Endothelial cell of umbilical vein (primary cell): ENCODE data around the gene MYO1E. TPM values are rescaled to one million over a fixed set of nuclear protein-coding genes. Genes with fewer than 3 reads are reported as not detected.

Experiments
- BruUV-seq: library from RNA; stranded (reverse); fragments of 400-500 nt; replicated peaks from 2 replicates; lab custom pipeline; 2021; lab: Mats Ljungman, UMichigan
- CTCF ChIA-PET: fragments of 300-600, 350-600 bp; sonication (Branson Sonifier 250); formaldehyde crosslinking; loops from one replicate; lab custom pipeline; 2021; ENCODE audit warnings: antibody characterized with exemption, inconsistent platforms; lab: Charles Lee
- POLR2A ChIA-PET: fragments of 300-600, 350-600 bp; sonication (Branson Sonifier 250); formaldehyde crosslinking; loops from one replicate; lab custom pipeline; 2021; ENCODE audit warnings: antibody characterized with exemption, inconsistent platforms; lab: Charles Lee
- DNase-seq: peaks from one replicate; pipeline ENCODE4 v3.0.0-alpha.2; 2011; ENCODE audit warnings: low read depth, low spot score
- FAIRE-seq: peaks from 2 replicates; lab custom pipeline; 2011; peaks lifted over from hg19 to GRCh38; lab: Jason Lieb, UNC
- H2AFZ ChIP-seq: 2 replicates; pipeline ENCODE4 v1.6.0; 2012; ENCODE audit warnings: low read depth, low read length, control low read depth, inconsistent platforms
- H3K27ac ChIP-seq: 2 replicates; pipeline ENCODE4 v1.5.1; 2011; ENCODE audit warnings: low read depth, mild to moderate bottlenecking, control low read depth, low read length, moderate library complexity; ENCODE audit not compliant: insufficient read depth
- H3K27me3 ChIP-seq, 2 experiments: 2 replicates each; pipeline versions ENCODE4 v1.6.0 to v1.6.1; 2011; ENCODE audit warnings: low read length in 2 of 2, mixed read lengths in 1 of 2; ENCODE audit not compliant: control insufficient read depth in 2 of 2, insufficient read depth in 2 of 2
- H3K36me3 ChIP-seq, 2 experiments: 2 replicates in 1 of 2; 3 replicates in 1 of 2; pipeline ENCODE4 v1.5.1; 2011; ENCODE audit warnings: low read length in 2 of 2, mild to moderate bottlenecking in 1 of 2, moderate library complexity in 1 of 2; ENCODE audit not compliant: control insufficient read depth in 2 of 2, insufficient read depth in 2 of 2; ENCODE audit errors: extremely low read depth in 1 of 2
- H3K4me1 ChIP-seq: 3 replicates; pipeline ENCODE4 v1.5.1; 2011; ENCODE audit warnings: mild to moderate bottlenecking, low read length; ENCODE audit not compliant: control insufficient read depth, insufficient read depth; ENCODE audit errors: extremely low read depth
- H3K4me2 ChIP-seq: 2 replicates; pipeline ENCODE4 v1.6.1; 2011; ENCODE audit warnings: low read length, control low read depth, mixed read lengths; ENCODE audit not compliant: insufficient read depth
- H3K4me3 ChIP-seq, 3 experiments: fragments of 200-600 bp in 1 of 3; sonication (generic), shearing (Covaris generic) in 1 of 3; replicated peaks in 1 of 3; 2 replicates each; pipeline ENCODE4 v1.5.1; 2011 to 2016; ENCODE audit warnings: control low read depth in 3 of 3, low read length in 3 of 3, mild to moderate bottlenecking in 2 of 3, inconsistent platforms in 1 of 3, low read depth in 1 of 3, moderate library complexity in 1 of 3; ENCODE audit not compliant: insufficient read depth in 1 of 3
- H3K79me2 ChIP-seq: 2 replicates; pipeline ENCODE4 v1.6.0; 2012; ENCODE audit warnings: low read length, inconsistent platforms; ENCODE audit not compliant: control insufficient read depth, insufficient read depth
- H3K9ac ChIP-seq: replicated peaks from 2 replicates; pipeline ENCODE3; 2011; ENCODE audit warnings: low read length, control low read depth; ENCODE audit not compliant: insufficient read depth; ENCODE audit errors: extremely low read depth
- H3K9me1 ChIP-seq: replicated peaks from 3 replicates; pipeline ENCODE4 v1.6.0; 2011; ENCODE audit warnings: mild to moderate bottlenecking, low read length; ENCODE audit not compliant: control insufficient read depth, insufficient read depth; ENCODE audit errors: extremely low read depth
- H3K9me3 ChIP-seq: replicated peaks from 2 replicates; pipeline ENCODE4 v1.5.1; 2012; ENCODE audit warnings: low read length, inconsistent platforms; ENCODE audit not compliant: control insufficient read depth, insufficient read depth
- H4K20me1 ChIP-seq: replicated peaks from 2 replicates; pipeline ENCODE3; 2011; ENCODE audit warnings: mild to moderate bottlenecking, low read length; ENCODE audit not compliant: control insufficient read depth, insufficient read depth; ENCODE audit errors: extremely low read depth
- EZH2 ChIP-seq: IDR thresholded peaks from 2 replicates; pipeline ENCODE4 v1.6.1; 2012; ENCODE audit warnings: borderline replicate concordance, low read depth, mild to moderate bottlenecking, moderate library complexity, low read length, inconsistent platforms; ENCODE audit not compliant: severe bottlenecking
- FOS ChIP-seq: IDR thresholded peaks from 2 replicates; pipeline ENCODE4 v1.6.1; 2011; ENCODE audit warnings: mild to moderate bottlenecking, low read length, moderate library complexity, borderline replicate concordance; ENCODE audit not compliant: insufficient read depth
- GATA2 ChIP-seq: IDR thresholded peaks from 2 replicates; pipeline ENCODE4 v1.7.0; 2011; ENCODE audit warnings: low read depth, mild to moderate bottlenecking, moderate library complexity, mixed read lengths, low read length; ENCODE audit not compliant: insufficient read length, insufficient read depth
- JUN ChIP-seq: IDR thresholded peaks from 2 replicates; pipeline ENCODE4 v1.6.1; 2011; ENCODE audit warnings: borderline replicate concordance, low read depth; ENCODE audit not compliant: insufficient read length, insufficient read depth
- MYC ChIP-seq: IDR thresholded peaks from one replicate; pipeline ENCODE4 v1.6.1; 2011; ENCODE audit warnings: mild to moderate bottlenecking, low read depth, low read length
- POLR2A ChIP-seq: IDR thresholded peaks from 2 replicates; pipeline ENCODE4 v1.6.1; 2012; ENCODE audit warnings: low read depth, mild to moderate bottlenecking, control low read depth, low read length
- POLR2AphosphoS5 ChIP-seq: IDR thresholded peaks from 2 replicates; pipeline ENCODE4 v1.6.1; 2012; ENCODE audit warnings: low read depth, mild to moderate bottlenecking, control low read depth, low read length, moderate library complexity; ENCODE audit not compliant: insufficient read depth
- dilution Hi-C: fragments of 300-500 bp; cut with MboI; formaldehyde crosslinking; loops from one replicate; pipeline ENCODE4 v1.15.0; 2019; ENCODE audit warnings: low sequenced_read_pairs; ENCODE audit not compliant: extremely low pct_ligation_motif_present
- intact Hi-C: fragments of 100-400 bp; cut with micrococcal nuclease; formaldehyde crosslinking; loops from one replicate; pipeline ENCODE4 v1.10.0; 2022
- polyA plus RNA-seq, 4 experiments: library from polyadenylated mRNA; depleted of rRNA in 3 of 4; stranded (reverse) in 3 of 4; unstranded in 1 of 4; fragments of >200 nt; gene quantifications; 2 replicates each; pipeline versions ENCODE4 v1.2.1 to v1.2.3, GENCODE V29; 2011 to 2012; ENCODE audit warnings: missing spikeins in 1 of 4
- total RNA-seq: library from RNA; stranded (reverse); gene quantifications from 2 replicates; pipeline ENCODE4 v1.2.3, GENCODE V29; 2021
- TF ChIP-seq, protein P1 (sequence below), 2 donors: IDR thresholded peaks; 1 replicate in 1 of 2; 2 replicates in 1 of 2; pipeline ENCODE4 v1.5.1; 2011; ENCODE audit warnings: low read length in 2 of 2, mild to moderate bottlenecking in 2 of 2, moderate library complexity in 2 of 2, control low read depth in 1 of 2, inconsistent platforms in 1 of 2, low read depth in 1 of 2; ENCODE audit not compliant: insufficient read depth in 1 of 2; ENCODE audit errors: extremely low read depth in 1 of 2
- TF ChIP-seq, protein P2 (sequence below): IDR thresholded peaks from 2 replicates; pipeline ENCODE4 v1.6.1; 2011; ENCODE audit not compliant: insufficient read depth, insufficient read length

Gene MYO1E
- total and polyA plus RNA-seq, 2 donors (not counting 3 experiments of a cell fraction or from before 2014, with no cell fraction given): 31.6 to 218 TPM

DNA sequence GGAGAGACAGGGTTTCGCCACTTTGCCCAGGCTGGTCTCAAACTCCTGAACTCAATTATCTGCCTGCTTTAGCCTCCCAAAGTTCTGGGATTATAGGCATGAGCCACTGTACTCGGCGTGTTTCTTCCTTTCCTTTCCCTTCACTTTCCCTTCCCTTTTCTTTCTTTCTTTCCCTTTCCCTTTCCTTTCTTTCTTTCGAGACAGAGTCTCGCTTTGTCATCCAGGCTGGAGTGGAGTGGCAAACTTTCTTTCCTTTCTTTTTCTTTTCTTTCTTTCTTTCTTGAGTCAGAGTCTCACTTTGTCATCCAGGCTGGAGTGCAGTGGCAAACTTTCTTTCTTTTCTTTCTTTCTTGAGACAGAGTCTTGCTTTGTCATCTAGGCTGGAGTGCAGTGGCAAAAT is 183.4 kb downstream of the MYO1E start:
- Histone ChIP-seq H3K4me2 (no peak overlapping the region), H3K27ac (no peak overlapping the region), H3K9me1 (no peaks in the 10 kb centered on the region), H3K9ac (no peak overlapping the region), H2AFZ (no peak overlapping the region), H3K4me3 (no peak overlapping the region), H4K20me1 (no peaks in the 10 kb centered on the region), H3K9me3 (no peaks in the 10 kb centered on the region), H3K79me2 (no peaks in the 10 kb centered on the region), H3K4me1 (peaks cover 27% of the 10 kb centered on the region), H3K36me3 (peaks cover 13 to 17% of the 10 kb centered on the region in 2 experiments), H3K27me3 (no peaks in the 10 kb centered on the region)
- POLR2A ChIA-PET: no interaction called here
- DNase-seq (no peak), FAIRE-seq (no peak)
- intact Hi-C loops (no loop called here), dilution Hi-C loops (no loop called here)
- CTCF ChIA-PET: no interaction called here
- no peak for TF ChIP-seq JUN
- no peak for TF ChIP-seq FOS
- TF ChIP-seq, protein P1, sequence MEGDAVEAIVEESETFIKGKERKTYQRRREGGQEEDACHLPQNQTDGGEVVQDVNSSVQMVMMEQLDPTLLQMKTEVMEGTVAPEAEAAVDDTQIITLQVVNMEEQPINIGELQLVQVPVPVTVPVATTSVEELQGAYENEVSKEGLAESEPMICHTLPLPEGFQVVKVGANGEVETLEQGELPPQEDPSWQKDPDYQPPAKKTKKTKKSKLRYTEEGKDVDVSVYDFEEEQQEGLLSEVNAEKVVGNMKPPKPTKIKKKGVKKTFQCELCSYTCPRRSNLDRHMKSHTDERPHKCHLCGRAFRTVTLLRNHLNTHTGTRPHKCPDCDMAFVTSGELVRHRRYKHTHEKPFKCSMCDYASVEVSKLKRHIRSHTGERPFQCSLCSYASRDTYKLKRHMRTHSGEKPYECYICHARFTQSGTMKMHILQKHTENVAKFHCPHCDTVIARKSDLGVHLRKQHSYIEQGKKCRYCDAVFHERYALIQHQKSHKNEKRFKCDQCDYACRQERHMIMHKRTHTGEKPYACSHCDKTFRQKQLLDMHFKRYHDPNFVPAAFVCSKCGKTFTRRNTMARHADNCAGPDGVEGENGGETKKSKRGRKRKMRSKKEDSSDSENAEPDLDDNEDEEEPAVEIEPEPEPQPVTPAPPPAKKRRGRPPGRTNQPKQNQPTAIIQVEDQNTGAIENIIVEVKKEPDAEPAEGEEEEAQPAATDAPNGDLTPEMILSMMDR (IDR thresholded peaks at IDR 0.05; ENCODE audit: extremely low read depth in 1 of 2, insufficient read depth in 1 of 2, low read depth in 1 of 2, low read length in 2 of 2): no peak
- no peak for TF ChIP-seq EZH2
- no peak for TF ChIP-seq POLR2A
- TF ChIP-seq GATA2: no peak
- TF ChIP-seq POLR2AphosphoS5: no peak
- TF ChIP-seq, protein P2, sequence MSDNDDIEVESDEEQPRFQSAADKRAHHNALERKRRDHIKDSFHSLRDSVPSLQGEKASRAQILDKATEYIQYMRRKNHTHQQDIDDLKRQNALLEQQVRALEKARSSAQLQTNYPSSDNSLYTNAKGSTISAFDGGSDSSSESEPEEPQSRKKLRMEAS: no peak
- TF ChIP-seq MYC: no peak
- BruUV-seq: no TSS peak
